Keratinocyte (primary cell): ENCODE data around the gene SAG. TPM values are rescaled to one million over a fixed set of nuclear protein-coding genes. Genes with fewer than 3 reads are reported as not detected.
A peak's percentile ranks its signal among the peaks of the same experiment; 100 is the strongest.

ENCODE experiments used
- DNase-seq: peaks from one replicate; pipeline ENCODE4 v3.0.0-alpha.2; 2011; ENCODE audit warnings: low read depth, missing footprints, low spot score
- FAIRE-seq: peaks from 2 replicates; lab custom pipeline; 2011; peaks lifted over from hg19 to GRCh38; lab: Jason Lieb, UNC
- H2AFZ ChIP-seq: 2 replicates; pipeline ENCODE4 v1.6.0; 2012; ENCODE audit warnings: low read length, control low read depth, inconsistent platforms; ENCODE audit not compliant: control insufficient read depth
- H3K27ac ChIP-seq: 2 replicates; pipeline ENCODE4 v1.5.1; 2011; ENCODE audit warnings: low read length; ENCODE audit not compliant: control insufficient read depth, insufficient read depth
- H3K27me3 ChIP-seq: 3 replicates; pipeline ENCODE4 v1.6.0; 2011; ENCODE audit warnings: low read length; ENCODE audit not compliant: control insufficient read depth, insufficient read depth; ENCODE audit errors: extremely low read depth
- H3K36me3 ChIP-seq, 2 experiments: 2 replicates in 1 of 2; 3 replicates in 1 of 2; pipeline ENCODE4 v1.5.1; 2011; ENCODE audit warnings: low read length in 2 of 2, mild to moderate bottlenecking in 1 of 2; ENCODE audit not compliant: control insufficient read depth in 2 of 2, insufficient read depth in 2 of 2; ENCODE audit errors: extremely low read depth in 1 of 2
- H3K4me1 ChIP-seq: 3 replicates; pipeline ENCODE4 v1.5.1; 2011; ENCODE audit warnings: low read length; ENCODE audit not compliant: control insufficient read depth, insufficient read depth; ENCODE audit errors: extremely low read depth
- H3K4me2 ChIP-seq: 3 replicates; pipeline ENCODE4 v1.6.0; 2011; ENCODE audit warnings: low read depth, low read length; ENCODE audit not compliant: control insufficient read depth, insufficient read depth; ENCODE audit errors: extremely low read depth
- H3K4me3 ChIP-seq, 3 experiments: fragments of 200-600 bp in 1 of 3; sonication (generic) in 1 of 3; 2 replicates in 2 of 3; 3 replicates in 1 of 3; pipeline ENCODE4 v1.5.1; 2011 to 2016; ENCODE audit warnings: low read length in 3 of 3, mild to moderate bottlenecking in 3 of 3, control low read depth in 2 of 3, inconsistent platforms in 1 of 3, low read depth in 1 of 3, mixed read lengths in 1 of 3, mixed run types in 1 of 3, moderate library complexity in 1 of 3; ENCODE audit not compliant: control insufficient read depth in 2 of 3, insufficient read depth in 2 of 3; ENCODE audit errors: extremely low read depth in 1 of 3
- H3K79me2 ChIP-seq: 2 replicates; pipeline ENCODE4 v1.6.0; 2012; ENCODE audit warnings: low read length; ENCODE audit not compliant: control insufficient read depth, insufficient read depth
- H3K9ac ChIP-seq: 3 replicates; pipeline ENCODE4 v1.6.0; 2011; ENCODE audit warnings: low read length; ENCODE audit not compliant: control insufficient read depth, insufficient read depth; ENCODE audit errors: extremely low read depth
- H3K9me1 ChIP-seq: 3 replicates; pipeline ENCODE4 v1.6.0; 2011; ENCODE audit warnings: low read length; ENCODE audit not compliant: control insufficient read depth, insufficient read depth; ENCODE audit errors: extremely low read depth
- H3K9me3 ChIP-seq: 2 replicates; pipeline ENCODE4 v1.5.1; 2012; ENCODE audit warnings: low read depth, low read length; ENCODE audit not compliant: control insufficient read depth
- H4K20me1 ChIP-seq: 3 replicates; pipeline ENCODE4 v1.6.0; 2011; ENCODE audit warnings: low read length; ENCODE audit not compliant: control insufficient read depth, insufficient read depth; ENCODE audit errors: extremely low read depth
- CTCF ChIP-seq, 3 experiments: IDR thresholded peaks in 1 of 3; conservative IDR thresholded peaks in 1 of 3; optimal IDR thresholded peaks in 1 of 3; 2 replicates in 2 of 3; 3 replicates in 1 of 3; pipeline versions ENCODE3 to v1.5.1; 2011; ENCODE audit warnings: low read length in 3 of 3, mild to moderate bottlenecking in 3 of 3, moderate library complexity in 2 of 3, control low read depth in 1 of 3, inconsistent platforms in 1 of 3; ENCODE audit not compliant: insufficient read depth in 2 of 3; ENCODE audit errors: extremely low read depth in 1 of 3
- EZH2 ChIP-seq: IDR thresholded peaks from one replicate; pipeline ENCODE4 v1.6.1; 2012; ENCODE audit warnings: inconsistent platforms, mild to moderate bottlenecking, low read length, moderate library complexity
- dilution Hi-C: fragments of 300-500 bp; cut with MboI; formaldehyde crosslinking; loops from one replicate; pipeline ENCODE4 v1.7.0; 2020; ENCODE audit warnings: low sequenced_read_pairs; ENCODE audit not compliant: extremely low pct_ligation_motif_present
- polyA plus RNA-seq, 5 experiments: library from polyadenylated mRNA; depleted of rRNA in 3 of 5; stranded (reverse) in 3 of 5; stranded (forward) in 1 of 5; unstranded in 1 of 5; fragments of >200 nt; gene quantifications; 1 replicate in 1 of 5; 2 replicates in 3 of 5; 3 replicates in 1 of 5; pipeline versions ENCODE4 v1.2.1 to v1.2.3, GENCODE V29; 2011 to 2012; ENCODE audit warnings: missing spikeins in 2 of 5, low read depth in 1 of 5, low replicate concordance in 1 of 5

The SAG gene
- polyA plus RNA-seq, 1 donor (not counting 4 experiments of a cell fraction or from before 2014, with no cell fraction given), result not detected

- no peak overlapping the region for H3K9ac ChIP-seq
- no peaks in the 10 kb centered on the region for H3K9me3 ChIP-seq
- peaks cover 20% of the 10 kb centered on the region for H3K27me3 ChIP-seq
- no peaks in the 10 kb centered on the region for H3K36me3 ChIP-seq
- no peak overlapping the region for H3K4me2 ChIP-seq
- no peak for FAIRE-seq
- TF ChIP-seq CTCF (optimal IDR thresholded peaks at IDR 0.05 in 1 of 3, IDR thresholded peaks at IDR 0.05 in 1 of 3, conservative IDR thresholded peaks at IDR 0.05 in 1 of 3; ENCODE audit: extremely low read depth in 1 of 3, insufficient read depth in 2 of 3, low read length in 3 of 3) (no peak), EZH2 (no peak)
- dilution Hi-C loops, result no loop called here
- no peak overlapping the region for H3K27ac ChIP-seq
- no peaks in the 10 kb centered on the region for H3K79me2 ChIP-seq
- no peak for DNase-seq
- H2AFZ ChIP-seq, result no peak overlapping the region
- H3K4me3 ChIP-seq, result no peak overlapping the region
- no peaks in the 10 kb centered on the region for H3K9me1 ChIP-seq
- H4K20me1 ChIP-seq, result no peaks in the 10 kb centered on the region
- no peaks in the 10 kb centered on the region for H3K4me1 ChIP-seq
These were observed 12.9 kb downstream of the SAG start for GRCh38 chr2:233320470-233320869.

GRCh38 chr2:233321166-233321565 is 13.6 kb downstream of the SAG start:
- no peak for TF ChIP-seq EZH2

GRCh38 chr2:233323851-233324250 is 16.2 kb downstream of the SAG start:
- Histone ChIP-seq H3K9me1 (no peaks in the 10 kb centered on the region), H2AFZ (no peak overlapping the region), H3K36me3 (no peaks in the 10 kb centered on the region), H3K27me3 (peaks cover 19% of the 10 kb centered on the region), H3K27ac (no peak overlapping the region), H3K9ac (no peak overlapping the region), H3K9me3 (no peaks in the 10 kb centered on the region), H4K20me1 (no peaks in the 10 kb centered on the region), H3K4me3 (no peak overlapping the region), H3K4me1 (no peaks in the 10 kb centered on the region), H3K79me2 (no peaks in the 10 kb centered on the region), H3K4me2 (no peak overlapping the region)
- FAIRE-seq (no peak), DNase-seq (no peak)
- dilution Hi-C loops, result no loop called here
- TF ChIP-seq CTCF (optimal IDR thresholded peaks at IDR 0.05 in 1 of 3, IDR thresholded peaks at IDR 0.05 in 1 of 3, conservative IDR thresholded peaks at IDR 0.05 in 1 of 3; ENCODE audit: extremely low read depth in 1 of 3, insufficient read depth in 2 of 3, low read length in 3 of 3), result peak in 1 of 3 experiments; percentile 24
- no peak for TF ChIP-seq EZH2

More at GRCh38 chr2:233321166-233321565, 13.6 kb downstream of the SAG start:
- H3K79me2 ChIP-seq, result no peaks in the 10 kb centered on the region
- dilution Hi-C loops, result no loop called here
- no peak overlapping the region for H2AFZ ChIP-seq
- FAIRE-seq (no peak), DNase-seq (no peak)
- H3K27ac ChIP-seq, result no peak overlapping the region
- no peaks in the 10 kb centered on the region for H3K9me1 ChIP-seq
- H3K4me2 ChIP-seq, result no peak overlapping the region
- H3K9me3 ChIP-seq, result no peaks in the 10 kb centered on the region
- H3K27me3 ChIP-seq, result peaks cover 20% of the 10 kb centered on the region
- H3K4me3 ChIP-seq, result no peak overlapping the region
- no peak overlapping the region for H3K9ac ChIP-seq
- no peaks in the 10 kb centered on the region for H3K4me1 ChIP-seq
- no peaks in the 10 kb centered on the region for H4K20me1 ChIP-seq
- H3K36me3 ChIP-seq, result no peaks in the 10 kb centered on the region
